ENCODE data around the gene ATP10B.
"Not testable (repeated sequence)": the region's sequence is repeated elsewhere in the genome, so short reads cannot be mapped to it uniquely, and the experiment has no call there.

The ATP10B gene

GRCh38 chr5:160852049-160852448 is at the start of gene ATP10B:
Gene ATP10B, minus strand, starts transcription at chr5:160852211. Its CDS starts 164,137 bp downstream, at chr5:160688074.
- no peak for DNase-seq

GRCh38 chr5:160901656-160902055 is 49.6 kb upstream of the ATP10B start:
- DNase-seq = no peak

GRCh38 chr5:160899735-160900134 is 47.7 kb upstream of the ATP10B start:
- no peak for DNase-seq

- DNase-seq = not testable (repeated sequence)
Observed at GRCh38 chr5:160893180-160893964, 41.4 kb upstream of the ATP10B start.

- no peak for DNase-seq
Observed at GRCh38 chr5:160887780-160888179, 35.8 kb upstream of the ATP10B start.

GRCh38 chr5:160873560-160874200 is 21.7 kb upstream of the ATP10B start:
- DNase-seq = not testable (repeated sequence)

- DNase-seq = no peak
Observed at GRCh38 chr5:160869989-160870521, 18.0 kb upstream of the ATP10B start.

- DNase-seq = no peak
Observed at GRCh38 chr5:160867976-160868375, 16.0 kb upstream of the ATP10B start.

GRCh38 chr5:160851451-160851850 is 560 bp downstream of the ATP10B start:
- no peak for DNase-seq

GRCh38 chr5:160850421-160850820 is 1.6 kb downstream of the ATP10B start:
- DNase-seq = no peak

- DNase-seq = no peak
Observed at GRCh38 chr5:160847526-160848085, 4.4 kb downstream of the ATP10B start.

- DNase-seq = no peak
Observed at GRCh38 chr5:160846642-160847041, 5.4 kb downstream of the ATP10B start.

- DNase-seq = no peak
Observed at GRCh38 chr5:160844177-160844576, 7.8 kb downstream of the ATP10B start.

- no peak for DNase-seq
Observed at GRCh38 chr5:160843240-160843639, 8.8 kb downstream of the ATP10B start.

- DNase-seq = no peak
Observed at GRCh38 chr5:160837749-160838593, 14.0 kb downstream of the ATP10B start.

- DNase-seq = no peak
Observed at GRCh38 chr5:160837211-160837610, 14.8 kb downstream of the ATP10B start.

- DNase-seq = no peak
Observed at GRCh38 chr5:160835818-160836528, 16.0 kb downstream of the ATP10B start.

GRCh38 chr5:160835376-160835775 is 16.6 kb downstream of the ATP10B start:
- DNase-seq = no peak

GRCh38 chr5:160833806-160834205 is 18.2 kb downstream of the ATP10B start:
- DNase-seq = no peak

GRCh38 chr5:160831801-160832200 is 20.2 kb downstream of the ATP10B start:
- no peak for DNase-seq

GRCh38 chr5:160824301-160825001 is 27.6 kb downstream of the ATP10B start:
- DNase-seq = no peak

Measured in CD4-positive, alpha-beta T cell treated with Interleukin-4 for 1 hour (primary cell).